ENCODE measurements around the gene CERCAM. TPM values are rescaled to one million over a fixed set of nuclear protein-coding genes. Genes with fewer than 3 reads are reported as not detected.
"Not testable (repeated sequence)": the region's sequence is repeated elsewhere in the genome, so short reads cannot be mapped to it uniquely, and the experiment has no call there.

CERCAM gene
- total RNA-seq, 1 donor from 2014 or later = 105 TPM

GRCh38 chr9:128392302-128393144 lies 28.1 kb upstream of the CERCAM start:
- no peak for DNase-seq (ENCODE audit: low spot score)

- DNase-seq (ENCODE audit: low spot score) = no peak
These were observed 27.4 kb upstream of the CERCAM start for GRCh38 chr9:128393145-128393775.

- no peak for DNase-seq (ENCODE audit: low spot score)
These were observed 26.7 kb upstream of the CERCAM start for GRCh38 chr9:128393970-128394369.

DNA sequence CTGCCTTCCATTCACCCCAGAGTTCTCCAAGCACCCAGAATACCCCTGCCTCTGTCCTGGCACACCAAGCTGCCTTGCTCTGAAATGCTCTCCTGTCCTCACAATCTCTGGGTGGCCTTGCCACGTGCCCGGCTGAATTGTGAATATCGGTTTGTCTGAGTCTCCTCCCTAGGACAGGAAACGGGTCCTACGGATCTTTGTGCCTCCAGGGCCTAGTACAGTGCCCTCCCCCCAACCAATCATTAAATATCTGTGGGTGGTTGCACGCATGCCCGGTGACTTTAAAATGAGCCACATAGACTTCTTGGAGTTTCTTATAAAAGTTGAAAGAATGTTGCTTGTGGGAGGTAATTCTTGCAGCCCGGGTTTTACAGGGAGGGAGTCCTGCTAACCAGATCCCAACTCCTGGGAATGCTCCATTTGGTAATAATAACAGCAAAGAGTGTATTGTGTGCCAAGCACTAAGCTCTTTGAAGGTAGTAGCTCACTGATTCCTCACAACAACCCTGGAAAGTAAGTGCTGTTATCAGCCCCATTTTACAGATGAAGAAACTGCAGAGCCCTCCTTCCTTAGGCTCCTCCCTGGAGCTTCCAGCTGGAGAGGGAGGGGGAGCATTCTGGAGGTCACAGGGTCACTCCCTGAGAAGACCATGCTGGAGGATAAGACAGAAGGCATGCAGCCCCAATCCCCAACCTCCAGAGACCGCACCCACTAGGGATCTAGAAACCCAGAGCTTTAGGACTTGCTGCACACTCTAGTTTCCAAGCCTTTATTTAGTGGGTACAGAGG lies 26.1 kb upstream of the CERCAM start:
- DNase-seq (ENCODE audit: low spot score) = no peak

GRCh38 chr9:128396970-128397613 lies 23.6 kb upstream of the CERCAM start:
- no peak for DNase-seq (ENCODE audit: low spot score)

DNA sequence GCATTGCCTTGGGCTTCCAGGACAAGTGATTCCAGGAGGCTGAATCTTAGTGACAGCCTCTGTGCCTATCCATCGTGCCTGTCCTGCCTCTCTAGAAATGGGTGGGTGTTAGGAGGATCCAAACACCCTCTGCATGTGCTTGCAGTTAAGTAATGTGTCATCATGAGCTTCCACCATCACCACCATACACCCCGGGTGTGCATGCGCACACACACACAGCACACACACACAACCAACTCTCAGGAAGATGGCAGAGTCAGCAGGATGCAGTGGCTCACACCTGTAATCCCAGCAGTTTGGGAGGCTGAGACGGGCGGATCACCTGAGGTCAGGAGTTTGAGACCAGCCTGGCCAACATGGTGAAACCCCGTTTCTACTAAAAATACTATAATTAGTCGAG lies 22.8 kb upstream of the CERCAM start:
- DNase-seq (ENCODE audit: low spot score) = no peak

GRCh38 chr9:128399861-128400260 lies 20.8 kb upstream of the CERCAM start:
- no peak for DNase-seq (ENCODE audit: low spot score)

DNA sequence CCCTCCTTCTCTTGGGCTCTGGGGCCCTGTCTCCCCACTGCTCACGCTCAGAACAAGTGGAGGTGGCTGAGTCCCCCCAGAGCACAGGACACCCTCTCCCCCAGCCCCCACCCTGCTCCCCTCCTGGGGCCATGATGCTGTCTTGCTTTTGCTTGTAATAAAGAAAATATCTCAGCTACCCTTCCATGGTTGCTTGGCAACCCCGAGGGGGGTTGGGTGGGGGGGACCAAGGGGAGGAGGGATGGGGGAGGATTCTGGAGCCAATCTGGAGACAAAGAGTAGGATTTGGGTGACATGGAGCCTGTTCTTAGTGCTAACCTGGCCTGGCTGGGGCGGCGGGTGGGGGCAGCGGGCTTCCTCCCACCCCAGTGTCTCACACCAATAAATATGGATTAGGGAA lies 16.1 kb upstream of the CERCAM start:
- DNase-seq (ENCODE audit: low spot score) = no peak

DNA sequence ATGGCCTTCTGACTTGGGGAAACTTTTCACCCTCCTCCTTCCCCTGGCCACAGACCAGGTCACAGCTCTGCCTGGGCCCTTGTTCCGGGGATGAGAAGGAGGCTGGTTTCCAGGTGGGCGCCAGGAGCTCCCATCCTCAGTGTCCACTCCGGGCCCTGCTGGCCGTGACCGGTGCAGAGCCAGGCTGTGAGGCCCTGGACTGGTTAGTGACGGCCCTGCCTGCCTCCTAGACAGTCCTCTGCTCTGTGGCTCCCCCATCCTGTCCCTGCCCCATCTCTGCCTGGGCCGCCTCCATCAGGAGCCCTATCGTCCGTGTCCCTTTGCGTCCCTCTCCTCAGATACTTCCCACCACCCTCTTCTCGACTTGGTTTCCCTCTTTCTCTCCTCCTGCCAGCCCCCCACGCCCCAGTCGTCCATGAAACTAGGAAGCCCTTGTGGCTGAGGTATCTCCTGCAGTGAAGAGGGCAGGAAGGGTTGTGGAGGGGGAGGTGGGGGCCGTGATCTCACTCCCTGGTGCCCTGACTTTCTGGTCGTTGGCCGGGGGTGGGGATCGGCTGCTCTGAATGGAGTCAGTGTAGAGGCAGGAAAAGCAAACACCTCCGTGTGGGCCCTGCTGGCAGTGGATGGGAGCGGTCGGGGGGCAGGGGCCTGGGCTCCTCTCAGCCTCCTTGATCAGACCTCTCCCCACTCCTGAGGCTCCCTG lies 15.4 kb upstream of the CERCAM start:
- DNase-seq (ENCODE audit: low spot score) = no peak

DNA sequence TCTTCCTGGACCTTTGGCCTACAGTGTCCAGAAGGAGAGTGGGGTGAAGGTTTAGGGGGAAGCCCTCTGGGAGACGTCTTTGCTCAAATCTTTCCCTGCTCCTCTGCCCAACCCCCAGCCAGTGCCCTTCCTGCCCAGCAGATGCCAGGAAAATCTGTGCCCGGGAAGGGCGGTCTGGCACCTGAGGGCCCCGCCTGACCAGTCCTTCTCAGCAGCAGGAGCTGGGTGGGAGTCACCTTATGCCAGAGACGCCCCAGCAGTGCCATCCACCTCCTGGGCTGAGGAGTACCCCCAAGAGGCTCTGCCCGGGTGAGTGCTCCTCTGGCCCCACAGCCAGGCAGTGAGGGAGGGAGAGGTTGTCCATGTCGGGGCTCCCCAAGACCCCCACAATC lies 14.9 kb upstream of the CERCAM start:
- no peak for DNase-seq (ENCODE audit: low spot score)

GRCh38 chr9:128406848-128407391 lies 13.7 kb upstream of the CERCAM start:
- DNase-seq (ENCODE audit: low spot score) = peak; percentile 36

DNA sequence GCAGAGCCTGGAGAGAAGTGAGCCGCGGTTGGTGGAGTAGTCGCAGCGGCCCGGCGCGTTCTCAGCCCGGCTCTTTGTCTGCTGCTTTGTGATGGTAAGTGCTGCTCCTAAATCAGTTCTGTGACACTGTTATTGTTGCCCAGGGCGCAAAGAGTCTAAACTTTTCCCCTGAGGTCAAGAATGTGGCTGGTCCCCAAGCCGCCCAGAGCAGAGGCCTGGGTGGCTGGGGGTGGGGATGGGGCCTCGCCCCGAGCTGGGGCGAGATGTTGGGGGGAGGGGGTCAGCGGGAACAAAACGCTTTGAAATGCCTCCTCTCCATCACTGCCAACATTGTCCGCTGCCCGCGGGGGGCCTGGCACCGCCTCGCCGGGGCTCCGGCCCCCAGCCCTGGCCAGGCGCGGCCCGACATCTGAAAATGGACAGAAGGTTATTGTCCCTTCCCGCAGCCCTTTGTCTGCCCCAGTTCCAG lies 11.7 kb upstream of the CERCAM start:
- no peak for DNase-seq (ENCODE audit: low spot score)

DNA sequence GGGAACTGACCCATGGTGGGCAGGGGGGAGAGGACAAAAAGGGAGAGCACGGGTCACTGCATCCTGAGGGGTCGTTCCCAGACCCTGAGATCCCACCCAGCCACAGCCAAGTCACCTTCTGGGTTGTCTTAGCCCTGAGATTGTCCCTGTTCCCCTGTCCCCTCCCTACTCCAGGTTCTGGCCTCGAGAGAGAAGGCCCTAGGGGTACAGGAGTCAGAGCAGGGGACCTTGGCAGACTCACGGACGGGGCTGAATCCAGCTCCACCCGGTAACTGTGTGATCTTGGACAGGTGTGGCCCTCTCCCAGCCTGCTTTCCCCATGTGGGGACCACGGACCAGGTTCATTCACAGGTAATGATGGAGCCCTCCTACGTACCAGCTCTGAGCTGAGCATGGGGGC lies 11.2 kb upstream of the CERCAM start:
- DNase-seq (ENCODE audit: low spot score) = no peak

DNA sequence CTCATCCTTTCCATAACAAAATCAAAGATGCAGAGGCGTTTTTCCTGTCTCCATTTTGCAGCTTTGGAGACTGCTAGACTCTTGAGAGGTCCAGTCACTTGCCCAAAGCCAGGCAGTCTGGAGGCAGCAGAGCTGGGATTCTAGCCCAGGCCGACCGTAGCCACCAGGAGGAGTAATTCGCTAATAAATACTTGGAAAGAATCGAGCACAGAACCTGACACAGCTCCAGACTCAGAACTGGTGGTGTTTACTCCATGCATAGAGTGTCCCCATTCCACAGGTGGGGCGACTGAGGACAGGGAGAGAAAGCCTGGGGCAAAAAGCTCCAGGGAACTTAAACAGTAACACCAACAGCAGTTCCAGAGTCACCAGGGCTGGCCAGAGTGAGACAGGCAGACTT lies 10.7 kb upstream of the CERCAM start:
- no peak for DNase-seq (ENCODE audit: low spot score)

GRCh38 chr9:128411364-128412119 lies 9.1 kb upstream of the CERCAM start:
- no peak for DNase-seq (ENCODE audit: low spot score)

DNA sequence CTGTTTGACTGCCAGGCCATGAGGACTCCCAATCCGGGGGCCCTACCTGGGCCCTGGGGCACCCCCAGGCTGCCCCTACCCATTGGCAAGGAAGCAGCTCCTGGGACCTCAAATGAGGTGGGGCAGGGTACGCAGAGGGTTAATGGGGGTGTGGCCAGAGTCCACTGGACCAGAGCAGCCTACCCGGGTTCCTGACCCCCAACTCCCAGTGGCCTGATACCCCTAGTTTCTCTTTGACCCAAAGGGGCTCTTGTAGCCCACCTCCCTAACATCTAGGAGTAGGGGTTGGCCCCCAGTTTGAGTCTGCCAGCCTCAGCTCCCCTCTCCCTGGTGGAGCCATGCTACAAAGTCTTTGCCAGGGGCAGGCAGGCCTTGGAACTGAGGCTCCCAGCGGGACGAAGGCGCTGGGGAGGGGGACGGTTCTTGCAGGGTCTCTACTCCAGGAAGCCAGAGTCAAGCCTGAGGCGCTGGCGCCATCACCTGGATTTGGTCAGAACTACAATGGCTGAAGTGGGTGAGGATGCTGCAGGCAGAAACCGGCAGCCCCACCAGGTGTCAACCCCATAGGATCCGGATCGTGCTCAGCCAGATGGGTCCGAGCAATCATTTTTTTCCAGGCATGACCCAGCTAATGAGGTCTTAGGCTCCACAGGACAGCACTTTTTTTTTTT lies 8.4 kb upstream of the CERCAM start:
- DNase-seq (ENCODE audit: low spot score) = peak; percentile 29

DNA sequence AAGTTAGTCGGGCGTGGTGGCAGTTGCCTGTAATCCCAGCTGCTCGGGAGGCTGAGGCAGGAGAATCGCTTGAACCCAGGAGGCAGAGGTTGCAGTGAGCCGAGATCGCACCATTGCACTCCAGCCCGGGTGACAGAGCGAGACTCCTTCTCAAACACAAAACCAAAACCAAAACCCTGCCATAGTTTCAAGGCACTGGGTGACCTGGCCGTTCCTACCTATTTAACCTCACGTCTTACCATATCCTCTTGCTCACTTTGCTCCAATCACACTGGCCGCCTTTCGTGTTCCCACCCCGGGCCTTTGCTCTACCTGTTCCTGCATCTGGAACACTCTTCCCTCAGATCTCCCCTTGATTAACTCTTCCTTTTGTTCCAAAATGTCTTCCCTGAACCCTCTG lies 6.9 kb upstream of the CERCAM start:
- not testable (repeated sequence) for DNase-seq (ENCODE audit: low spot score)

DNA sequence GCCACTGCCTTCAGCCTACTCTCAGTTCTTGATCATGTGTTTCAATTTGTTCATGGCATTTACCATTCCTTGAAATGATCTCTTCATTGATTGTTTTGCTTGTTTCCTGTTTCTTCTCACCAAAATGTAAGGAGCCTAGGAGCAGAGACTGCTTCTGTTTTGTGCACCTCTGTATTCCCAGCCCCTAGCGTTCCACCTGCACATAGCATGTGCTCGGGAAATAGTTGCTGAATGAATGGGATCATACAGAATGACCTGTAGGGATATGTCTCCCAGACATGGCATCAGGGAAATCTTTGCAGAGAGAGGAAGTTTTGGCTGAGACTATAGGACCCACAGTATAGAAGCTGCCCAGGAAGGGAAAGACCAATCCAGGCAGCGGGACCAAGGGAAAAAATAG lies 6.2 kb upstream of the CERCAM start:
- no peak for DNase-seq (ENCODE audit: low spot score)

DNA sequence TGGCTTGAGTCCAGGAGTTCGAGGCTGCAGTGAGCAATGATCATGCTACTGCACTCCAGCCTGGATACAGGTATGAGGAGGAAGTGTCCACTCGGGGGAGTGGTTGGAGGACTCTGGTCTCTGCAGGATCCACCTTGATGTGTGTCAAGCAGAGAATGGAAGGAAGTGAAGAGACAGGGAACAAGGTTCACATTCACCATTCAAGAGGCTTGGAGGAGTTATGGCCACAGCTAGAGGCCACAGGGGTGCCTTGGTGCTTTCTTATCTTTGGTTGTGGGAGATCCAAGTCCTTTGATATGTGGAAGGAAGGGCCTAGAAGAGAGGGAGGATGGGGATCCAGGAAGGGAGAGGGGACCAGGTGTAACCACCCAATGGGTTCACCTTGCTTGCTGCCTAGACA lies 5.4 kb upstream of the CERCAM start:
- no peak for DNase-seq (ENCODE audit: low spot score)

DNA sequence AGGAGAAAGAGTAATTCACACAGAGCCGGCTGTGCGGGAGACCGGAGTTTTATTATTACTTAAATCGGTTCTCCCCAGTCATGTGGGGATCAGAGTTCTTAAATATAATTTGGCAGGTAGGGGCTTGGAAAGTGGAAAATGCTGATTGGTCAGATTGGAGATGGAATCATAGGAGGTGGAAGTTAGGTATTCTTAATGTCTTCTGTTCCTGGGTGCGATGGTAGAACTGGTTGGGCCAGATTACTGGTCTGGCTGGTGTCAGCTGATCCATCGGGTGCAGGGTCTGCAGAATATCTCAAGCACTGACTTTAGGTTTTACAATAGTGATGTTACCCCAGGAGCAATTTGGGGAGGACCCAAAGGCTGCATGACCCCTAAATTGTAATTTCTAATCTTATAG lies 4.6 kb upstream of the CERCAM start:
- DNase-seq (ENCODE audit: low spot score) = peak; percentile 77

All from umbilical cord (tissue), 2 donors.